Fibroblast of pulmonary artery (primary cell): ENCODE results near the gene GRID2.
A peak's percentile ranks its signal among the peaks of the same experiment; 100 is the strongest.
"Not testable (repeated sequence)": the region's sequence is repeated elsewhere in the genome, so short reads cannot be mapped to it uniquely, and the experiment has no call there.

Experiments
- DNase-seq: peaks from one replicate; pipeline ENCODE4 v3.0.0-alpha.2; 2010; ENCODE audit warnings: low read depth
- H3K4me3 ChIP-seq: replicated peaks from 2 replicates; pipeline ENCODE4 v1.5.1; 2011; ENCODE audit warnings: low read depth, mild to moderate bottlenecking, control low read depth, low read length, moderate library complexity
- TF ChIP-seq, protein P1 (sequence below): IDR thresholded peaks from 2 replicates; pipeline ENCODE4 v1.5.1; 2011; ENCODE audit warnings: mild to moderate bottlenecking, control low read depth, low read length, inconsistent platforms; ENCODE audit errors: missing control alignments

GRID2 gene

DNA sequence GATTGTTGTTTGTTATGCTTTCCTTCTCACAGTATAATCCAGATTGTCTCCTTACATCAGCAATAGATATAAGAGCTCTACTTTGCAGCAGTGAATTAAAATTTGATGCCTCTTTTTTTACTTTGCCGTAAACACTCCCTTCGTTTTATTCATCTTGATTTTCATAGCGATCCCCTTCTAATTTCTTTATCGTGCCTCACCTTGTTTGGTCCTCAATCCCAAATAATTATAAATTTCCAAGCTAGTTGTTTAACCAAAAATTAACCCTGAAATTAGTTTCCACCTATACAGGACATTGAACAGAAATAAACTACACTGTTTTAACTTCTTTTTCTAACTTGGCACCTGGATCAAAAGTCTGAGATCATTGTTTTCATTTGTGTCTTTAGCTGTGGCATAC, 35.1 kb upstream of the GRID2 start:
- no peak overlapping the region for H3K4me3 ChIP-seq
- TF ChIP-seq, protein P1, sequence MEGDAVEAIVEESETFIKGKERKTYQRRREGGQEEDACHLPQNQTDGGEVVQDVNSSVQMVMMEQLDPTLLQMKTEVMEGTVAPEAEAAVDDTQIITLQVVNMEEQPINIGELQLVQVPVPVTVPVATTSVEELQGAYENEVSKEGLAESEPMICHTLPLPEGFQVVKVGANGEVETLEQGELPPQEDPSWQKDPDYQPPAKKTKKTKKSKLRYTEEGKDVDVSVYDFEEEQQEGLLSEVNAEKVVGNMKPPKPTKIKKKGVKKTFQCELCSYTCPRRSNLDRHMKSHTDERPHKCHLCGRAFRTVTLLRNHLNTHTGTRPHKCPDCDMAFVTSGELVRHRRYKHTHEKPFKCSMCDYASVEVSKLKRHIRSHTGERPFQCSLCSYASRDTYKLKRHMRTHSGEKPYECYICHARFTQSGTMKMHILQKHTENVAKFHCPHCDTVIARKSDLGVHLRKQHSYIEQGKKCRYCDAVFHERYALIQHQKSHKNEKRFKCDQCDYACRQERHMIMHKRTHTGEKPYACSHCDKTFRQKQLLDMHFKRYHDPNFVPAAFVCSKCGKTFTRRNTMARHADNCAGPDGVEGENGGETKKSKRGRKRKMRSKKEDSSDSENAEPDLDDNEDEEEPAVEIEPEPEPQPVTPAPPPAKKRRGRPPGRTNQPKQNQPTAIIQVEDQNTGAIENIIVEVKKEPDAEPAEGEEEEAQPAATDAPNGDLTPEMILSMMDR, result no peak
- DNase-seq, result no peak

DNA sequence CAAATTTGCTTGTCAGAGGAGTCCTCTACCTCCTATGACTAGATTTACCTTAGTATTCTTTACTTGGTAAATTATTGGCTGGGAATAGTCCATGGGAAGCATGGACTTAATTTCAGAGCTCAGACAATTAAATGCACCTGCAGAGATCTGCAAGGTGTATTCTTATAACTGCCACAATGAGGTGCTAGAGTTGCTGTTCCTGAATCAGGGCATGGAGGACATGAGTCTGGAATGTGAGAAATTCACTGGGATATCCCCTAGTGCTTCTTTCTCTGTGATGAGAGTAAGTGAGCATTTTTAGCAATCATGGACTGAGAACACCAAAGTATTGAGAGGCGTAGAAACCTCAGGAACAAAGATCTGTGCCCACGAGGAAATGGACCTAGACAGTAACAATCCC, 32.9 kb upstream of the GRID2 start:
- H3K4me3 ChIP-seq, result no peak overlapping the region
- DNase-seq, result peak; percentile 6
- TF ChIP-seq, protein P1, result no peak

DNA sequence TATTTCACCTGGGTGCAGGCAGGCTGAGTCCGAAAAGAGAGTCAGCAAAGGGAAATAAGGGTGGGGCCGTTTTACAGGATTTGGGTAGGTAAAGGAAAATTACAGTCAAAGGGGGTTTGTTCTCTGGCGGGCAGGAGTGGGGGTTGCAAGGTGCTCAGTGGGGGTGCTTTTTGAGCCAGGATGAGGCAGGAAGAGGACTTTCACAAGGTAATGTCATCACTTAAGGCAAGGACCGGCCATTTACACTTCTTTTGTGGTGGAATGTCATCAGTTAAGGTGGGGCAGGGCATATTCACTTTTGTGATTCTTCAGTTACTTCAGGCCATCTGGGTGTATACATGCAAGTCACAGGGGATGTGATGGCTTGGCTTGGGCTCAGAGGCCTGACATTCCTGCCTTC, 32.2 kb upstream of the GRID2 start:
- H3K4me3 ChIP-seq, DNase-seq: not testable (repeated sequence)

DNA sequence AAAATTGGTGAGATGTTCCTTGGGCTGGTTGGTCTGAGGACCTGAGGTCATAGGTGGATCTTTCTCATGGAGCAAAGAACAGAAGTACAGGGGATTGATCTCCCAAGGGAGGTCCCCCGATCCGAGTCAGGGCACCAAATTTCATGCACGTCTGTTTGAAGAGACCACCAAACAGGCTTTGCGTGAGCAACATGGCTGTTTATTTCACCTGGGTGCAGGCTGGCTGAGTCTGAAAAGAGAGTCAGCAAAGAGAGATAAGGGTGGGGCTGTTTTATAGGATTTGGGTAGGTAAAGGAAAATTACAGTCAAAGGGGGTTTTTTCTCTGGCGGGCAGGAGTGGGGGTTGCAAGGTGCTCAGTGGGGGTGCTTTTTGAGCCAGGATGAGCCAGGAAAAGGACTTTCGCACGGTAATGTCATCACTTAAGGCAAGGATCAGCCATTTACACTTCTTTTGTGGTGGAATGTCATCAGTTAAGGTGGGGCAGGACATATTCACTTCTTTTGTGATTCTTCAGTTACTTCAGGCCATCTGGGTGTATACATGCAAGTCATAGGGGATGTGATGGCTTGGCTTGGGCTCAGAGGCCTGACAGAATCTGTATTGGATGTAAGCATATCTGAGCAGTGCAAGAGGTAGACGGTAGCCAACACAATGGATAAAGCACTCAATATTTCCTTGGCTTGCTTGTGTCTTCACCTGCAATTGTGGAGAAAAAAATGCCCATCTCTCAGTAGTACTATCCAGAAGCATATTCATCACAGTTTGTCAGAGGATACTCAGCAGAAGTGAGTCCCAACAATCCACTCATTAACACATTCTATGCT, 26.5 kb upstream of the GRID2 start:
- not testable (repeated sequence) for DNase-seq, H3K4me3 ChIP-seq

DNA sequence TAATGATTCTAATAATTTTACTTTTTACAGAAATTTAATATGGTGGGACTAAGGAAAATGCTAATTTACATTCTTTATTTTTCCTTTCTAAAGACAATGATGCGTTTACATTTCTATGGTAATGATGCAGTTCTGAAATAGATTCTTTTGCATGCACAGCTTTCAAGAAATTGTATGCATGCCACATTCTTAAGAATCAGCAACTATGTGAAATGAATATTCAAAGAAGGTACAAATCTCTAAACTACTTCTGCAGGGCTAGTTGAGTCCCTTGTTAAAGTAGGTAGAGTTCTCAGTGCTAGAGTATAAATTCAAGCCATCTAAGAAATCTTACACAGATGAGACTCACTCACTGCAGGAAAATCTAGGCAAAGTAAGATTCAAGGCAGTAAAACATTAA, 24.5 kb upstream of the GRID2 start:
- TF ChIP-seq, protein P1, result no peak
- H3K4me3 ChIP-seq, result no peak overlapping the region
- no peak for DNase-seq

DNA sequence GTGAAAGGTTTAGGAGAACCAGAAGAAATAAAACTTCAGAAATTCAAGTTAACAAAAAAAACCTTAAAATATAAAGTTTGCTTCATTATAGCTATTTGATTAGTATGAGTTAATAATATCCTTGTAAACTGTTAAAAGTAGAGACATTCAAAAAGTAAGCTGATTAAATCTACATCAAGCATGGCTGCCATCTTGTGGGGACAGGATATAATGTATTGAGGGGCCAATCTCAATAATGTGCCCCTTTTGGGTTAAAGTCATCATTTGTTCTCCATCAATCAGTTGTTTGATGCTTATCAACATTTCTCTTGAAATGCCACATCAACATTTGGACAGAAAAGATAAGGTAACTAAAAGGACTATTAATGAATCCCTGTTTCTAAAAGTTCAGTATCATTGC, 4.6 kb upstream of the GRID2 start:
- TF ChIP-seq, protein P1, result peak; percentile 43
- peak; percentile 54 for DNase-seq
- H3K4me3 ChIP-seq, result no peak overlapping the region

DNA sequence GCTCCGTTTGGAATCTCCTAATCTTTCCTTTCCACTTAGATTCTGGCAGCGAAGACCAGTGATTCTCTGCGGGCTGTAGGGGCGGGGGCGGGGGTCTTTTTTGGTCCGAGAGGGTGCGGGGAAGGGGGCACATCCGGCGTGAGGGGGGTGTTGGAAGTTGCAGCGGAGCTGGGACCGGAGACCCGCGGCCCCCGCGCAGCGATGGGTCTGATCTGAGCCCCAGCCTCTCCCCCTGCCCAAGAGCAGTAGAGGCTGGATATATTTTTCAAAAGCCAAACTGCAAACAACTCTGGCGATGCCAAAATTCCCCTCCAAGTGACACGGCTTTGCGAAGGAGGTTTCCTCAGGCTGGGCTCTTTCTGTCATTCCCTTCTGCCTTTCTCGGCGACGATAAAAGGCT, 355 bp downstream of the GRID2 start:
- TF ChIP-seq, protein P1, result no peak
- peak; percentile 13 for DNase-seq
- peak overlapping the region; percentile 53 for H3K4me3 ChIP-seq

DNA sequence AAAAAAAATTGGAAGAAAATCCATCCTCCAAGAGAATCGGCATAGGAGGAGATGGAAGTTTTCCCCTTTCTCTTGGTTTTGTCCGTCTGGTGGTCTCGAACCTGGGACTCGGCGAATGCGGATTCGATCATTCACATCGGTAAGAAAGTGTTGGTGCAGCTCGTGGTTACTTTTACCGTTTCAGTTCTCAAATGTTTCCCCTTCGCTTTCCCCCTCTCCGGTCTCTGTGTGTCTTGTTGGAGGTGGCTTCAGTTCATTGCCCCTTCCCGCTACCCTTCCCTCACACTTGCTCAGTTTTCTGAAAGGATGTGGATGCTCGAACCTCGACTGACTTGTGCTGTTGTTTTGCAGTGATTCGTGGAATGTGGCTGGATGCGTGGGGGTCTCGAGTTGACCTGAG, 840 bp downstream of the GRID2 start:
- DNase-seq, result peak; percentile 13
- peak overlapping the region; percentile 53 for H3K4me3 ChIP-seq
- TF ChIP-seq, protein P1, result no peak
